Stimulated activated CD8-positive, alpha-beta memory T cell treated with anti-CD3 and anti-CD28 coated beads, Interleukin-15, amount 100 ng/mL, for 1 hour (primary cell): ENCODE measurements around the gene THSD4.

Source experiments
- DNase-seq: peaks from one replicate; pipeline ENCODE4 v3.0.0-alpha.2; 2020; ENCODE audit warnings: low read depth

The THSD4 gene

GRCh38 chr15:71455878-71456277, 340.6 kb downstream of the THSD4 start:
- no peak for DNase-seq

DNA sequence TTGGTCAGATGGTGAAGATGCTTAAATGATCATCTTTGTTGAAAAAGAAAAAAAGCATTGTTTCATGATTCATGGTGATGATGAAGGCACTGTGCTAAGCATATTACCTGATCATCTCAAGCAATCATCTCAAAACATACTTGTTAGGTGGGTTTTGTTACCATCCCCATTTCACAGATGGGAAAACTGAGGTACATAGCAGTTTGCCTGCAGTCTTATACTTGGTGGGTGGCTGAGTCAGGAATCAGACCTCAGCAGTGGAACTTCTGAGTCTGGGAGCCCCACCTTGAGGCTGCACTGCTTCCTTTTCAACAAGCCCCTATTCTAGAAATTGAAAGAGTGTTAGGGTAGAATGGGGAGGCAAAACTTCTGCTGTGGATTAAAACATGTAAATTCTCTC, 341.1 kb downstream of the THSD4 start:
- no peak for DNase-seq

DNA sequence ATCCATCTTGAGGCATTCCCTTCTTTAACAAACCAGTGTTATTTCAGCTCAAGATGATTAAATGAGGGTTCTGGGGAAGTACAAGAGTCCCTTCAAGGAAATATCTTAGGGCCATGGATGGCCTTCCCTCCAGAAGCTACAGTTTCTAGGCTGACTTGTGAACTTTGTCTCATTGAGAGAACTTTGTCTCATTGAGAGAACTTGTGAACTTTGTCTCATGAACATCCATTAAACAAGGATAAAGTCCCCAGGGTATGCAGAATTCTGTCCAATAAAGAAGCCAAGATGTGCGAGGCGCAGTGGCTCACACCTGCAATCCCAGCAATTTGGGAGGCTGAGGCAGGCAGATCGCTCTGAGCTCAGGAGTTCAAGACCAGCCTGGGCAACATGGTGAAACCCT, 341.5 kb downstream of the THSD4 start:
- no peak for DNase-seq

DNA sequence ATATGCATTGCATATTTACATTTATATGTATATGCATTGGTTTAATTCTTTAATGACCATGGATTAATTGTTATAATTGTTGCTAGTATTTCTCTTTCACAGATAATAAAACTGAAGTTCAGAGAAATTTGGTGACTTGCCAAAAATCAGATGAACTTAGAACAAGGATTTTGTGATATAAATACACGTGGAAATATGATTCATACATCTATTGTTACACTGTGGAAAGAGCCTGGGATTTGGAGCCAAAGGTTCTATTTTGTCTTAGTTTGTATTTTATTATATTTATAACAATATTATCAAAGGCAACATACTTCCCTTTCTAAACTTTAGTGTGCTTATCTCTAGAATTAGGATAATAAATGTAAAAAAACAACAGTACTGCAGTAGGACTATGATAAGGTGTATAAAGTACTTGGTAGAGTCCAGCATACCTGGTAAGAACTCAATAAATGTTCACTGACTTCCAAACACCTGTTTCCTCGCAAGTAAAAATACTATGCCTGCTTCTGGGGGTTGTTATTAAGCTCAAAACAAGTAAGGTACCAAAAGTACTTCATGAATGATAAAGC, 342.9 kb downstream of the THSD4 start:
- no peak for DNase-seq

GRCh38 chr15:71461748-71462147, 346.5 kb downstream of the THSD4 start:
- no peak for DNase-seq

DNA sequence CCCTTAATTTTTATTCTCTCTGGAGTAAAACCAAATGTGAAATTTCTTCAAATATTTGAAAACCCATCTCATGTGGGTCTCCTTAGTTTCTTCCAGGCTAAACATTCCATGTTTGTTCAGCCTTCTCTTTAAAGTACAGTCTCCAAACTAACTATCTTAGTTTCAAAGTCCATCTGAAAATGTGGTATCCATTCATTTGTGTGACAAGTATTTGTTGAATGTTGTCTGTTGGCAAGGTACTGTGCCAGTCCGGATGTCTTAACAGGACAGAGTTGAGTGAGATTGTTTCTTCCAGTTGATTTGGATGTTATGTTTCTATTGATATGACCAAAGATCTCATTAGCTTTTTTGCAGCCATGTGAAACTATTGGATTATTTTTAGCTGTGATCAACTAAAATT, 347.4 kb downstream of the THSD4 start:
- no peak for DNase-seq

DNA sequence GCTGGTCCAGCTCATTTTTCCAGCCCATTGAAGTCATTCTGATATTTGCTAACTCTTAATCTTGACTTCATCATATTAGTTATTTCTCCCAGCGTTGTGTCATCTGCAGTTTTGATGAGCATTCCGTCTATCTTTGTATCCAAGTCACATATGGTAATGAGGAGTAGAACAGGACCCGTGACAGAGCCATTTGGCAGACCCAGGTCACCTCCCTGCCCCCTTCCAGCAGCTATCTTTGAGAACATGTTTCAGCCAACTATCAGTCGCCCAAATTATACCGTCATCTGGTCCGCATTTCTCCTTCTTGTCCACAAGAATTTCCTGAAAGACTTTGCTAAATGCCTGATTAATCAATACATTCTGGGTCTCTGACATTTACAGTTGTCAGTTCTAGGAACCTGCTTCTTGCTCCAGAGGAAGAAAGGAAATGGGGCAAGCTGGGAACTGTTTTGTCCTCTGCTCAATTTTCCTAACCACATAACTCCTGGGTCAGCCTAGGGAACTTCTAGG, 347.9 kb downstream of the THSD4 start:
- DNase-seq, result no peak

GRCh38 chr15:71465131-71465955, 350.1 kb downstream of the THSD4 start:
- no peak for DNase-seq

- no peak for DNase-seq
These were observed 353.4 kb downstream of the THSD4 start for GRCh38 chr15:71468715-71469114.

- DNase-seq, result no peak
These were observed 354.1 kb downstream of the THSD4 start for GRCh38 chr15:71469413-71469812.

GRCh38 chr15:71471347-71471746, 356.1 kb downstream of the THSD4 start:
- no peak for DNase-seq

DNA sequence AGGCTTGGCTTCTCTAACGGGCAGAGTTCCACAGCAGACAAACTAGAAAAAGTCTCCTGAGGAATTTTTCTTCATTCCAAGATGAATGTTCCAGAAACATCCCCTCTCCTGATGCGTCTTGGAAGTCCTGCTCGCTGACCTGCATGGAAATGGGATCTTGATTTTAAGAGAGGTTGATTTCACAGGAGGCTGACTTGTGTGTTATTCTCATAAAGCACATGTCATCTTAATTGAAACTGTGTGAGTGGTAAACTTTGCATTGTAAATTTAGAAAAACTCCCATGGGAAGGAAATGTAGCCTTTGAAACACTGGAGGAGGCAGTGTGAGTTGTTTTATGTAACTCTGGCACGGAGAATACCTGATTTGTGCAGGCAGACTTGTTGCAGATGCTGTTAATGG, 357.3 kb downstream of the THSD4 start:
- no peak for DNase-seq

DNA sequence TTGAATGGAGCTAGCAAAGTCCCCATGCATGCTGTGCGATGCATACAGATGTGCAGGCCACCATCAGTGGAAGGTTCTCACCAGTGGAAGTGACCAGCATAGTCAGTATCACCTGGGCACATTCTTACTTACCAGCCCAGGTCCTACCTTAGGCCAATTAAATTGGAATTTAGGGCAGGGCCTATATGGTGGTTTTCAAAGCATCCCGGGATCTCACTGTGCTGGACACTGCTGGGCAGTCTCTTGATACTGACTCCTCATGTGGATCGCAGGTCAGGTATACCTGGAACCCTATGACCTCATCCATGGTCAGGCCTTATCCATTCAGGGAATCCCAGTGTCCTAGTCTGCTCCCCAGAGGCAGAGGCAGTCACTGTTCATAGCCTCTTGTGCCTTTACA, 358.5 kb downstream of the THSD4 start:
- no peak for DNase-seq

- no peak for DNase-seq
These were observed 361.6 kb downstream of the THSD4 start for GRCh38 chr15:71476823-71477222.

DNA sequence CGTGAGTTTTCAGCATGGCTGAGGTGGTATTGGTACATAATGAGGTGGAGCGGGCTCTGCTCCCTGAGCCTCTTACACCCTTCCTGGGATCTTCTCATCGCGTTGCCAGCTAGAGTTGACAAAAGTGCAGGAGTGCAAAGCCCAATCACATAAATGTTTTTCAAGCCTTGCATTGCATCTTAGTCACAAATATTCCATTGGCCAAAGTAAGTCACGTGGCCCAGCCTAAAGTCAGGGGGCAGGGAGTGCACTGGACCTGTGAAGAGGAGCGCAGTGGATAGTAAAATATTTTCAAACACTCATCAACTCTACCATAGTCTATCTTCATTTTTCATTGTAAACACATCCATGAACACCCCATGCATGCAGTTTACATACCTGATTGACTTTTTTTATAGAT, 365.3 kb downstream of the THSD4 start:
- no peak for DNase-seq

DNA sequence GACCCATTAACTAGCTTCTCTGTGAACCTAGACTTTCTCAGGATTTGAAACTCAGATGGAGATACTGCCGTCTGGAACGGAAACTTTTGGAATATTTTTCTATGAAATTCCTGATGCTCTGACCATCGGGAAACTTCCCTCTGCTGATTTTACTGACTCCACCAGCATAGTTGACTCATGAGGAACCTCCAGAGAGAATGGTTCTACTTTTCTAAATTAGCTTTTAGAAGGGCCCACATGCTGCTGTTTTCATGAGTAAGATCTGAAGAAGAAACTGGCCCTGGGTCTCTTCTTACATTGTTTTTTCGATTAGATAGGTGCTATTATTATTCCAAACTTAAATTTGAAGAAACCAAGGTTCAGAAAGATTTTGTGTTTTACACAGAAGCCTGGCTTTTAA, 368.8 kb downstream of the THSD4 start:
- DNase-seq, result no peak

- DNase-seq, result no peak
These were observed 369.9 kb downstream of the THSD4 start for GRCh38 chr15:71485094-71485693.

DNA sequence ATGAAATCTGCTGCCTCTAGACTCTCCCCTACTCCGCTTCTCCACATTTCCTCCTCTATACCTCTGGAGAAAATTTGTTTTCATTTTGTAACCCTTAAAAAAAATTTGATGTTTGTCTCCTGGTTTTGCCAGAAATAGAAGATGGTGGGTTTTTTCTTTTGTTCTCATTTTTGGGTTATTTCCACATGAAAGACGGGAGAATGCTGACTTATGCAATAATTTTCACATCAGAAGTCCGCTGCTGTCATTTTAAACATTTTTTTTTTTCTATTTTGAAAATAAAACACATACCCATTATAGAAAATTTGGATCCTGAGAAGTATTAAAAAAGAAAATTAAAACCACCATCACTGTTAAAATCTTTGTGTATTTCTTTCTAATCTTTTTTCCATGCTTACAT, 374.3 kb downstream of the THSD4 start:
- no peak for DNase-seq

- DNase-seq, result no peak
These were observed 378.3 kb downstream of the THSD4 start for GRCh38 chr15:71493526-71493925.

DNA sequence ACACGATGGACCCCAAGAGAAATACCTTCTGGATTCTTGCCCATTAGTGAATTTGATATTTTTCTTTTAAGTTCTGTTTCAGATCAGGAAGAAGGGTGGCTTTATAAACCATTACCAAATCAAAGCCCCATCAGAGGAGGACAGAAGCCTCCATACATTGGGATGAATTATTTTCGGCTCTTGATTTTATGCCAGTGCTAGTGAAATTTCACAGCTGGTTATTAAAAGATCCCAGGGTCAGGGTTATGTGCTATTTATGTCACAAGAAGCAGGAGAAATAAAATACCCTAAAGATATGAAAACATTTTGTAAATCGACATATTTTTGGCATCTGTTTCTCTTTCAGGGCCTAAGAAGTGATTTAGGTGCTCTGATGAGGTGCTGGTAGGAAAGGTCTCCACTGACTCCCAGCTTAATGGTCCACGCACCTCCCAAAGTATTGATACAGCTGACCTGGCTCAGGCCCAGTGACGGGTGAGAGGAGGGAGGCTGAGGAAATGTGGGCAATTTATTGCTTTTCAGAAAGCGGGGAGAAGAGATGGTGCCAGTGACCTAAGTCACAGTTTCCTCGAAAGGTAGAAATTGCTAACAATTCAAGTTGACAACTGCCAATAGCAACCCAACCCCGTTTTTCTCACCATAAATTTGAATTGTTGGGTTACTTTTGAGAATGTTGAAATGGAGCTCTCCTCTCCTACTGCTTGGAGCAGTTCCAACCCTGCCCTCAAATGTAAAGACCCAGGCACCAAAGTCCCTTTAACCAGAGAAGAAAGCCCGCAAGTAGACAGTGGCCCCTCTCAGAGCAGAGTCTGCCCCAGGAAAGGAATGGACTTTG, 379.5 kb downstream of the THSD4 start:
- DNase-seq, result no peak

GRCh38 chr15:71495398-71495780, 380.1 kb downstream of the THSD4 start:
- no peak for DNase-seq

- no peak for DNase-seq
These were observed 381.2 kb downstream of the THSD4 start for GRCh38 chr15:71496336-71496955.
